Smooth muscle cell (in vitro differentiated cells): ENCODE data around the gene ZNF438. TPM values are rescaled to one million over a fixed set of nuclear protein-coding genes. Genes with fewer than 3 reads are reported as not detected.

Source experiments
- DNase-seq: peaks from one replicate; lab custom pipeline; 2025; ENCODE audit not compliant: unreplicated experiment; lab: John Stamatoyannopoulos, UW
- H2AFZ ChIP-seq: fragments of 200-600 bp; sonication (generic); 2 replicates; pipeline ENCODE4 v1.6.0; 2016; ENCODE audit warnings: antibody characterized with exemption, low read depth, mild to moderate bottlenecking
- H3F3A ChIP-seq: fragments of 200-600 bp; sonication (generic); 2 replicates; pipeline ENCODE4 v1.6.0; 2017; ENCODE audit warnings: antibody characterized with exemption, low read depth
- H3K27ac ChIP-seq: fragments of 200-600 bp; sonication (generic); 2 replicates; pipeline ENCODE4 v1.5.1; 2016; ENCODE audit warnings: low read depth, mild to moderate bottlenecking
- H3K27me3 ChIP-seq: fragments of 200-600 bp; sonication (generic); 2 replicates; pipeline ENCODE4 v1.6.1; 2016; ENCODE audit warnings: low read depth, mild to moderate bottlenecking
- H3K36me3 ChIP-seq: fragments of 200-600 bp; sonication (generic); 2 replicates; pipeline ENCODE4 v1.5.1; 2016; ENCODE audit warnings: low read depth
- H3K4me1 ChIP-seq: fragments of 200-600 bp; sonication (generic); 2 replicates; pipeline ENCODE4 v1.5.1; 2016; ENCODE audit warnings: low read depth
- H3K4me2 ChIP-seq: fragments of 200-600 bp; sonication (generic); 2 replicates; pipeline ENCODE4 v1.6.0; 2016; ENCODE audit warnings: mild to moderate bottlenecking
- H3K4me3 ChIP-seq: fragments of 200-600 bp; sonication (generic); 2 replicates; pipeline ENCODE4 v1.5.1; 2016; ENCODE audit warnings: mild to moderate bottlenecking
- H3K79me2 ChIP-seq: fragments of 200-600 bp; sonication (generic); 2 replicates; pipeline ENCODE4 v1.6.0; 2016; ENCODE audit warnings: low read depth, mild to moderate bottlenecking
- H3K9ac ChIP-seq: fragments of 200-600 bp; sonication (generic); 2 replicates; pipeline ENCODE4 v1.6.0; 2016; ENCODE audit warnings: low read depth
- H3K9me3 ChIP-seq: fragments of 200-600 bp; sonication (generic); replicated peaks from 2 replicates; pipeline ENCODE4 v1.5.1; 2016; ENCODE audit warnings: low read depth
- H4K20me1 ChIP-seq: fragments of 200-600 bp; sonication (generic); 2 replicates; pipeline ENCODE4 v1.6.0; 2016; ENCODE audit warnings: low read depth
- CTCF ChIP-seq: fragments of 200-600 bp; sonication (generic); IDR thresholded peaks from 2 replicates; pipeline ENCODE4 v1.5.1; 2017; ENCODE audit warnings: borderline replicate concordance, mild to moderate bottlenecking, antibody characterized with exemption; ENCODE audit not compliant: insufficient read depth, poor library complexity, severe bottlenecking
- WGBS: methylation state at CpG from one replicate; pipeline ENCODE4 v1.1.7; 2016; ENCODE audit warnings: low lambda C conversion rate; 5-methylcytosine and 5-hydroxymethylcytosine counted together
- polyA plus RNA-seq: library from polyadenylated mRNA; unstranded; fragments of >200 nt; fragmentation: Nextera tagmentation; extraction: Ambion mirVana; gene quantifications from 2 replicates; pipeline ENCODE4 v1.2.1, GENCODE V29; 2016
- total RNA-seq: library from RNA; depleted of rRNA; stranded (reverse); fragments of >200 nt; gene quantifications from 2 replicates; pipeline ENCODE4 v1.2.3, GENCODE V29; 2014

Gene ZNF438
- total and polyA plus RNA-seq, 2 experiments from 2014 or later = 2.8 to 3.4 TPM

DNA sequence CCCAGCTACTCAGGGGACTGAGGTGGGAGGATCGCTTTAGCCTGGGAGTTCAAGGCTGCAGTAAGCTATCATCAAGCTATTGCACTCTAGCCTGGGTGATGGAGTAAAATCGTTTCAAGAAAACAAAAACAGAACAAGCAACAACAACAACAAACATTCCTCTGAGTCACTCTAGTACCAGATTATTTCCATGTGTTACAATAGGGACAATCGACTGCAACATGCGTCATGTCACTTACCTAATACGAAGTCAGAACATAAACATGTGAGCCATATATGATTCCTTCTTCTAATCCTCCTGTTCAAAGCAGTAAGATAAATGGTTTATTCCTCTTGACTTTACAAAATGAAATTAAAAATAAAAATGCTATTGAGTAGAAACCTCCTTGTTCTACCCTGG lies 57.3 kb downstream of the ZNF438 start:
- H3F3A ChIP-seq = no peaks in the 10 kb centered on the region
- H3K79me2 ChIP-seq = no peaks in the 10 kb centered on the region
- TF ChIP-seq CTCF = no peak
- H3K36me3 ChIP-seq = no peaks in the 10 kb centered on the region
- no peaks in the 10 kb centered on the region for H4K20me1 ChIP-seq
- H3K9me3 ChIP-seq = no peaks in the 10 kb centered on the region
- H3K4me3 ChIP-seq = no peak overlapping the region
- H3K4me1 ChIP-seq = peaks cover 7% of the 10 kb centered on the region
- H3K4me2 ChIP-seq = no peak overlapping the region
- WGBS = 87% methylated on average over 5 of the region's 5 CpGs
- H3K27ac ChIP-seq = no peak overlapping the region
- no peak overlapping the region for H3K9ac ChIP-seq
- DNase-seq = no peak
- no peaks in the 10 kb centered on the region for H3K27me3 ChIP-seq
- H2AFZ ChIP-seq = no peak overlapping the region

- Histone ChIP-seq H3K4me3 (no peak overlapping the region), H4K20me1 (no peaks in the 10 kb centered on the region), H3K9me3 (no peaks in the 10 kb centered on the region), H3K27ac (no peak overlapping the region), H3K9ac (no peak overlapping the region), H3K4me2 (no peak overlapping the region), H3K79me2 (no peaks in the 10 kb centered on the region), H3K27me3 (no peaks in the 10 kb centered on the region), H3F3A (no peaks in the 10 kb centered on the region), H3K36me3 (no peaks in the 10 kb centered on the region), H3K4me1 (peaks cover 7% of the 10 kb centered on the region), H2AFZ (no peak overlapping the region)
- no peak for TF ChIP-seq CTCF
- DNase-seq = no peak
- 85% methylated on average over 6 of the region's 6 CpGs for WGBS
Observed at GRCh38 chr10:30973737-30974136, 57.9 kb downstream of the ZNF438 start.

DNA sequence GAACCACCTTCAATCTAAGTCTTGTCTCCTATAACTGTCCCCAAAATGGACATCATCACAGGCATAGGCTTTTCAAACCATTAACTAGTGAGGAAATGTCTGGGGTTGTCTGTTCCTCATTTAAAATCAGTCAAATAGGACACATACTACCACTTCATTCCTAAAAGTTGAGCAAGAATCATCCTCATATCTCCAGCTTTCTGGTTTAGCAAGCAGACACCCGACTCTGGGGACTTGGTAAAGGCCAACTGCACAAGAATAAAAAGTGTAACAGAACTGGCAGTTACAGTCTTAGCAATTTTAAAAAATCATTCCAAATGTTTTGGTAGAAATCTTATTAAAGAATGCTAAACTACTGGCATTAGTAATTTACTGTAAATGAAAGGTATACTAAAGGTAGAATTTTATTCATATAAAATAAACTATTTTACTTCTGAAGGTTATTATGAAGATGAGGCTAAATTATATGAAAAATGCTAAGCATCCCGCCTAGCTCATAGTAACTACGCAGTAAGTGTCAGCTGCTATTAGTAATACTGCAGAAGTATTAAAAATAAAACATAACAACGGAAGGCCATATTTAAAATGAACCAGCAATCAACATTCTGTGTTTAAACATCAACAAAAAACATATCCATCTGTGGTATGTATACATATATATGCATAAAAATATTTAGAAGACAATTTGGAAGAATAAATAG lies 60.8 kb downstream of the ZNF438 start:
- no peaks in the 10 kb centered on the region for H3K27me3 ChIP-seq
- H3K9ac ChIP-seq = no peak overlapping the region
- no peak for DNase-seq
- H3K9me3 ChIP-seq = no peaks in the 10 kb centered on the region
- peak overlapping the region; percentile 20 for H2AFZ ChIP-seq
- H3K4me2 ChIP-seq = peak overlapping the region; percentile 46
- peaks cover 7% of the 10 kb centered on the region for H3K4me1 ChIP-seq
- H3K27ac ChIP-seq = peak overlapping the region; percentile 40
- peaks cover 7% of the 10 kb centered on the region for H3F3A ChIP-seq
- no peaks in the 10 kb centered on the region for H4K20me1 ChIP-seq
- no peaks in the 10 kb centered on the region for H3K79me2 ChIP-seq
- WGBS = 63% methylated on average over 4 of the region's 4 CpGs
- no peak overlapping the region for H3K4me3 ChIP-seq
- TF ChIP-seq CTCF = no peak
- H3K36me3 ChIP-seq = no peaks in the 10 kb centered on the region

DNA sequence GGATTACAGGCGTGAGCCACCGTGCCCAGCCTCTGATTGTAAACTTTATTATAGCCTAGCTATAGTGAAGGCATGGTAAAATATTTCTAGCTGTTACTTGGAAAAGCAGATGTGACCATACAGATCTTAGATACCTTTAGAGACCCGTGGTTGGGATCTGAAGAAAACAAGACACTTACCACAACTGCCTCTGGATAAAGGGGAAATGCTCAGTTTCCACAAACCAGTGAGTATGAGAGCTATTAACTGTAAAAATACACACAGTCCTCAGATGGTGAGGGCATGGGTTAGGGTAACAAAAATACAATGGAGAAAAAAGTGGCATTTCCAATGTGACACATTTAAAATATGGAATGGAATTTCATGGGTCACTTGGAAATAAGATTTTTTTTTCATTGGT lies 63.0 kb downstream of the ZNF438 start:
- Histone ChIP-seq H3K9ac (no peak overlapping the region), H3K4me2 (no peak overlapping the region), H3K4me3 (no peak overlapping the region), H2AFZ (no peak overlapping the region), H3K27ac (no peak overlapping the region), H3K4me1 (peaks cover 7% of the 10 kb centered on the region), H3K79me2 (no peaks in the 10 kb centered on the region), H3K36me3 (no peaks in the 10 kb centered on the region), H3K27me3 (no peaks in the 10 kb centered on the region), H4K20me1 (no peaks in the 10 kb centered on the region), H3F3A (peaks cover 7% of the 10 kb centered on the region), H3K9me3 (no peaks in the 10 kb centered on the region)
- no peak for DNase-seq
- TF ChIP-seq CTCF = no peak
- 77% methylated on average over 3 of the region's 3 CpGs for WGBS
